WTC11 (cell line): ENCODE results near the gene OR13C2.

Experiments used
- CREB1 ChIP-seq: sonication (generic); formaldehyde crosslinking; IDR thresholded peaks from 2 replicates; pipeline ENCODE4 v1.8.0; 2023; ENCODE audit warnings: mild to moderate bottlenecking, missing genetic modification reagents
- SMAD3 ChIP-seq: sonication (generic); formaldehyde crosslinking; IDR thresholded peaks from 2 replicates; pipeline ENCODE4 v1.8.0; 2022; ENCODE audit warnings: missing genetic modification reagents, mild to moderate bottlenecking, borderline replicate concordance
- TF ChIP-seq, protein P1 (sequence below): fragments of 200-600 bp; IDR thresholded peaks from 2 replicates; pipeline ENCODE4 v1.8.0; 2022; ENCODE audit warnings: antibody characterized with exemption

DNA sequence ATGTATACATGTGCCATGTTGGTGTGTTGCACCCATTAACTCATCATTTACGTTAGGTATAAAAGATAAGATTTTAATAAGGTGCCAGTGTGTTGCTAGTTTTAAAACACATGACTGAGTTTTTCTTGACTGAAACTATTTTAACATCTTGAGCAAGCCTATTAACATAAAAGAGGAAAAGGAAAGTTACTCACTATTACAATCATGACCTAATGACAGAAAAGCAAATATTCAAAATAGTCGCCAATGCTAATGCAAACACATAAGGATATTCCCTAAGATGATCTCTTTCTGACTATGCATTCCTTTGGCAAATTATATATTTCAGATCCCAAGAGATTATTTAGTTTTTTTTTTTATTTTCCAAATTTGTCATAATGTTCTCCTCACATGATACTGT is 5.8 kb upstream of the OR13C2 start:
- TF ChIP-seq, protein P1, sequence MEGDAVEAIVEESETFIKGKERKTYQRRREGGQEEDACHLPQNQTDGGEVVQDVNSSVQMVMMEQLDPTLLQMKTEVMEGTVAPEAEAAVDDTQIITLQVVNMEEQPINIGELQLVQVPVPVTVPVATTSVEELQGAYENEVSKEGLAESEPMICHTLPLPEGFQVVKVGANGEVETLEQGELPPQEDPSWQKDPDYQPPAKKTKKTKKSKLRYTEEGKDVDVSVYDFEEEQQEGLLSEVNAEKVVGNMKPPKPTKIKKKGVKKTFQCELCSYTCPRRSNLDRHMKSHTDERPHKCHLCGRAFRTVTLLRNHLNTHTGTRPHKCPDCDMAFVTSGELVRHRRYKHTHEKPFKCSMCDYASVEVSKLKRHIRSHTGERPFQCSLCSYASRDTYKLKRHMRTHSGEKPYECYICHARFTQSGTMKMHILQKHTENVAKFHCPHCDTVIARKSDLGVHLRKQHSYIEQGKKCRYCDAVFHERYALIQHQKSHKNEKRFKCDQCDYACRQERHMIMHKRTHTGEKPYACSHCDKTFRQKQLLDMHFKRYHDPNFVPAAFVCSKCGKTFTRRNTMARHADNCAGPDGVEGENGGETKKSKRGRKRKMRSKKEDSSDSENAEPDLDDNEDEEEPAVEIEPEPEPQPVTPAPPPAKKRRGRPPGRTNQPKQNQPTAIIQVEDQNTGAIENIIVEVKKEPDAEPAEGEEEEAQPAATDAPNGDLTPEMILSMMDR: no peak
- no peak for TF ChIP-seq CREB1
- no peak for TF ChIP-seq SMAD3 (CRISPR knock-in tag)
